Stimulated activated CD4-positive, alpha-beta T cell treated with anti-CD3 and anti-CD28 coated beads, Interleukin-1b, Interleukin-23, amount 100 ng/mL, for 4 hours (primary cell): ENCODE data around the gene PET100.

ENCODE experiments used
- DNase-seq, 2 donors: peaks; one replicate each; pipeline ENCODE4 v3.0.0-alpha.2; 2020; ENCODE audit warnings: low read depth in 2 of 2

Gene PET100, protein sequence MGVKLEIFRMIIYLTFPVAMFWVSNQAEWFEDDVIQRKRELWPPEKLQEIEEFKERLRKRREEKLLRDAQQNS

DNA sequence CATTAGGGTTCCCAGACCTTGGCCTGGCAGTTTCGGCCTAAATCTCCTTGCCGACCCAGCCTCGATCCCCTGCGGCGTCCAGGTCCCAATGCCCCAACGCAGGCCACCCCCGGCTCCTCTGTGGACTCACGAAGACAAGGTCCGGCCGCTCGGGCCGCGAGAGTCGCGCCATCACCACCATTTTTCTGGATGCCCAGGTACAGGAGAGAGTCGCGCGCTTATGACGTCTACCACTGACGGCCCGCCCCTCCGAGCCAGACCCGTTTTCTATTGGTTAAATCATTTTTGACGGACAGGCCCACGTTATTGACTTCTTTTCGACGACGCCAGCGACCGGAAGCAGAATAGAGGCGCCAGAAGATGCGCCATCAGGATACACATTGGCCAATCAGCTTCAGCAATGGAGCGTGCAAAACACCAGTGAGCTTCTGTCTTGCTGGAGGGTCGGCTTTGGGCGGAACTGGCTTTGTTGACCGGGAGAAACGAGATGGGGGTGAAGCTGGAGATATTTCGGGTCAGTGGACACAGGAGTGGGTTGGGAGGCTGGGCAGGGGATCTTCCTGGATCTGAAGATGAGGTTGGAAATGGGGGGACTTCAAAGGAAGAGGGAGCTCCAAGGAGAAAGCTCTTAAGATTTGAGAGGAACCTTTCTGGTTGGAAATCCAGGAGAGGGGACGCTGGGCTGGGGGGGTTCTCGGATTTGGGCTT lies at the start of gene PET100, which contains the start of gene XAB2:
Gene PET100, plus strand, starts transcription at position 447 of the 708 bp plus-strand sequence. Its CDS starts 41 bp downstream, at position 488.
Gene XAB2, minus strand, starts transcription at position 199 of the 708 bp plus-strand sequence. Its CDS starts 18 bp downstream, at position 181.
- peak; percentile 82 to 92 for DNase-seq

DNA sequence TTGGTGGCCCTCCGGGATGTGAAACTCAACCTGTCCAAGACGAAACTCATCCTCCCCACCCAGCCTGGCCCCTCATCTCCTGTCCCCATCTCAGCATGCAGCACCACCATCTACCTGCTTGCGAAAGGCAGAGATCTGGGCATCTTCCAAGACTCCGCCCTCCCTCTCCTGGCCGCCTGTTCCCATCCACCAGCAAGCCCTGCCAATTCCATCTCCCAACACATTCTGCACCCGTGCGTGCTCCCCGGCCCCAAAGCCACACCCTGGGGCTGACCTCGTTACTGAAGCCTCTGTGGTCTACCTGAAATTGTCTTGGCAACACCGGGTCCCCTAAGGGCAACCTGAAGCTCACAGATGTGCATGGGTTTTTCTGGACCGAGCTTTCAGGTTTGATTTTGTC lies 47.1 kb upstream of the PET100 start:
- no peak for DNase-seq

DNA sequence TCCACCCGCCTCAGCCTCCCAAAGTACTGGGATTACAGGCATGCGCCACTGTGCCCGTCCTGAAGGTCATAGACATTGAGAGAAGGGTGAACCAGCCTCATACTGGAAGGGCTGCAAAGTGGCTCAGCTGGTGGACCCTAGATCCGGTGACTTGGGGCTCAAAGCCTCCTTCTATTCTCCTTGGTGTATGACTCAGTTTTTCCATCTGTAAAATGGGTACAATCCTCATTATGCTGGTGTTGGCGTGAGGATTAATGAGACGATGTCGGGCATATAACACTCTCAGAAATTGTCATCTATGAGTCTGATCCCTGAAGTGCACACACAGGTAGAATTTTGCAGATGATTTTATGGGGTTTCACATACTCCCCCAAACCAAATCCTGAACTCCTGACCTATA lies 39.8 kb upstream of the PET100 start:
- DNase-seq = no peak

DNA sequence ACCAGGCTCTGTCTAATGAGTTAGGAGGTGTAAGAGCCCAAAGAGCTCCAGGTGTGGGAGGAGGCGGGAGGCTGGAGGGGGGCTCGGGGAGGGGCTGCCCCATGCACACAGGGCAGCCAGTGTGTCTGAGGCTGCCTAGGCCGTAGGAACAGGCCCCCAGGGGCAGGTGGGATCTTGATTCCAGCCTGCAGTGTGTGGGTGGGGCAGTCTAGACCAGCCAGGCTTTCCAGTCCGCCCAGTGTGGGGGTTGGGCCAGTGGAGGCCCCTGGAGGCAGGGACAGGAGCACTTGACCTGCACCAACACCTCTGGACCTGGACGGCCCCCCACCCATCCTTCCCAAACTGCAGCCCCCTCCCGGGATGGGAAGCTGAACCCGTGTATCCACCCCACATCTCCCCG lies 39.3 kb upstream of the PET100 start:
- DNase-seq = no peak

GRCh38 chr19:7595466-7596133 lies 34.0 kb upstream of the PET100 start, which contains the start of gene CAMSAP3:
TSS of gene CAMSAP3 (plus strand) at chr19:7595863. CDS start at chr19:7596003, 140 bp downstream.
- DNase-seq = peak; percentile 21 to 51

DNA sequence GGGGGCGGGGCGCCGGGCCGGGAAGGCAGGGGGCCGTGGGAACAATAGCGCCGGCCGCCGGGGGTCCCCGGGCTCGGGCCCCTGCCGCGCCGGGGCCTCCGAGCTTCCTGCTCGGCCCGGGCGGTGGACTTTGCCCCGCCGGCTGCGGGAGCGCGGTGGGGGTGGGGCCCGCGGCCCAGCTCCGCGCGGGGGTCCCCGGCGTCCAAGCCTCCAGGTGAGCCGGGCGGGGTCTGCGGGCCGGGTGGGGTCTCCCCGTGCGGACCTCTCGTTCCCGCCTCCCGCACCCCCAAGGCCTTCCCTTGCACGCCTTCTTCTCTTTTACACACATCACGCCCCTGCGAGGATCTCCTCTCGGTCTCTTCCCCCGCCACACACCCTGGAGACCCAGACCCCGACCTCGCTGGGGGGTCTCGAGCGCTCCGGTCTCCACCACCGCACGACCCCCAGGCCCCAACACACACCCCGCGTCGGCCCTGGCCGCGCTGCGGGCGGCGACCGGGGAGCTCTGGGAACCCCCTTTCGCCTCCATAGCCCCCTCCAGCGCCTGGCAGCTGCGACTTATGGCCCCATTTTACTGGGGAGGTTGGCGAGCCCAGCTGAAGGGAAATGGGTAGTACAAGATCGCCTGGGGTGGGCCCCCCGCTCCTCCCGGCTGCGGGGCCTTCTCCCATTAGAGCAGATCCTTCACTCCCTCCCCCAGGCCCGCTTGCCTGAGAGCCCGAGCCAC lies 33.2 kb upstream of the PET100 start:
- DNase-seq = no peak

- DNase-seq = no peak
Measured at GRCh38 chr19:7597689-7598088, 31.9 kb upstream of the PET100 start.

DNA sequence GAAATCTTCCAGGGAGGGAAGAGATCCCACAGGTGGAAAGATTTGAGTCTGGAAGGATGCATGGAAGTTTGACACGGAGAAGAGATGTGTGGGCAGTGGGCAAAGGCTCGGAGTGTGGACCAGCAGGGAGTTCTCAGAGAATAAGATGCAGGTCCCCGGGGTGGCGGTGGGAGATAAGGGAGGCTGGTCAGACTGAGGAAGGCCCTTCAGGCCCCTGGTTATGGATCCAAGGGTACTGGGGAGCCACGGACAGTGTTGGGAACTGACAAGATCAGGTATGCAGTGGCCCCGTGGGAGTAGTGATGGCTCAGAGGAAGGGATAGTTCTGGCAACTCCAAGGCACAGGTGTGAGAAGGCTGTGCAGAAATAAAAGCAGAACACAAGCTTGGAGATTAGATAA lies 31.4 kb upstream of the PET100 start:
- DNase-seq = no peak

GRCh38 chr19:7600721-7601120 lies 28.9 kb upstream of the PET100 start:
- no peak for DNase-seq

- no peak for DNase-seq
Measured at GRCh38 chr19:7602240-7602934, 27.2 kb upstream of the PET100 start.

- DNase-seq = no peak
Measured at GRCh38 chr19:7602935-7603497, 26.6 kb upstream of the PET100 start.

DNA sequence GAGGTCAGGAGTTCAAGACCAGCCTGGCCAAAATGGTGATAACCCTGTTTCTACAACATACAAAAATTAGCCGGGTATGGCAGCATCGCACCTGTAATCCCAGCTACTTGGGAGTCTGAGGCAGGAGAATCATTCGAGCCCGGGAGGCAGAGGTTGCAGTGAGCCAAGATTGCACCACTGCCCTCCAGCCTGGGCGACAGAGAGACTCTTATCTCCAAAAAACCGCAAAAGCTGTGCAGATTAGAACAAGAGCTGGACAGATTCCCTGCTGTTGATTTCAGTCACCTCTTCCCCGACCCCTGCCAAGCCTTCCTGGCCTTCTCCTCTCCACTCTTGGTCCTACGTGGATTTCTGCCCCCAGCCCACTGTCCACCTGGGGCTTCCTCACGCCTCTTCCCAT lies 25.7 kb upstream of the PET100 start:
- no peak for DNase-seq

GRCh38 chr19:7605490-7606222 lies 23.9 kb upstream of the PET100 start:
- DNase-seq = no peak

DNA sequence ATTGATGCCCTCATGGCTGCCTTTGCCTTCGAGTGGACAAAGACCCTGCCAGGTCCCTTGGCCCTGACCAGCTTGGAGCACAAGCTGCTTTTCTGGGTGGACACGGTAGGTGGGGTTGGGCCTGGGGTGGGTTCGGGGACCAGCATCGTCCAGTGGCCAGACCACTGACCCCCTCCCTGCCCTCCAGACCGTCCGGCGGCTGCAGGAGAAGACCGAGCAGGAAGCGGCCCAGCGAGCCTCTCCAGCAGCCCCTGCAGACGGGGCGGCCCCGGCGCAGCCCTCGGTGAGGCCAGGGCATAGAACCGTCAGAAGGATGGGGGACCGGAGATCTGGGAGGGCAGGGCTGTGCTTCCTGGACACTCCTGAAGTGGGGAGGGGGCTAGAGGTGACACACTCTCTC lies 23.3 kb upstream of the PET100 start:
- DNase-seq = no peak

DNA sequence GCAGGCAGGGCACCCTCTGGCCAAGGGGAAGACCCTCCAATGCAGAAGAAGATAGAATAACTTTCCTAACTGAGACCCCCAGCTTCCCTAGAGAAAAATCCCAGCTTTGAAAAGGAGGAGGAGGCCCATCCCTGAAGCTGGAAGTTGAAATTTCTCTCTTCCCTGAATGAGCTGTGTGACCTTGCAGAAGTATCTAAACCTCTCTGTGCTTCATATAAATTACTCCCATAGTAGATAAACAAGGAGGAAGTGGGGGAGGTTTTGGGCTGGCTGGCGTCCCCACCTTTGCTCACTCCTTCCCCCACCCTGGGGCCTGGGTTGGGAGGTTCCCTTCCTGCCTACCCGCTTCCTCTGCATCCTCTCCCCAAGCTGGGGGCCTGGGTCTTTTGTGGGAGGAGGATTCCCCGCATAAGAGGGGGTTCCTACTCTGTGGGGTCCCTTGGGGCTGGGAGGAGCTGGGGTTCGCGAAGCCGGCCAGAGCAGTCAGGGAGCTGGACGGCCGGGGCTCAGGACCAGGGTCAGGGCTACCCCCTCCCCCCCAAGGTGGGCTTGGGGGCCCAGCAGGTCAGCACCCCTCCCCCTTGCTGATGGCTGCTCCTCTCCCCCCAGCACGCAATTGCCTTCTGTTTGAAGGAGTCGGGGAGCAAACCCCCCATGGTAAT lies 22.2 kb upstream of the PET100 start:
- DNase-seq = no peak

DNA sequence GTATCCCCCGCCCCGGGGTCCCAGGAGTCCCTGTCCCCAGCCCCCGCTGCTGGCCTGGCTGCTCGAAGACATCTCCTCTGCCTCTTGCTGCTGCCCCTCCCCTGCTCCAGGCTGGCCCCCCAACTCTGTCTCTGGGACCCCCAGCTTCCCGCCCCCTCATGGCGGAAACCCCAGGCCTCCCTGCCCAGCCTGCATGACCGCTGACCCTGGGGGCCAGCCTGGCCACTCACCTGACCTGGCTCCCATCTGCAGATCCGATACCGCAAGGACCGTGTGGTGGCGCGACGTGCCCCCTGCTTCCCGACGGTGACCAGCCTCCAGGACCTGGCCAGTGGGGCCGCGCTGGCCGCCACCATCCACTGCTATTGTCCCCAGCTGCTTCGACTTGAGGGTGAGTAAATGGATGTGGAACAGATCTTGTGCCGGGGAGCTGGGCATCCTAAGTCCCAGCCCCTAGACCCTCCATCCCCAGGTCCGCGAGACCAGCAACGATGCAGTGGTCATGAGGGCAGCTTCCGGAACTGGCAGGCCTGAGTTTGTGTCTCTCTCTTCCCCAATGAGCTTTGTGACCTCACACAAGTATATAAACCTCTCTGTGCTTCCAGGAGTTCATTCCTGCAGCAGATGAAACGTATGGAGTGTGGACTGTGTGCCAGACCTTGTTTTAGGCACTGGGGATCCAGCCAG lies 21.6 kb upstream of the PET100 start:
- DNase-seq = no peak

DNA sequence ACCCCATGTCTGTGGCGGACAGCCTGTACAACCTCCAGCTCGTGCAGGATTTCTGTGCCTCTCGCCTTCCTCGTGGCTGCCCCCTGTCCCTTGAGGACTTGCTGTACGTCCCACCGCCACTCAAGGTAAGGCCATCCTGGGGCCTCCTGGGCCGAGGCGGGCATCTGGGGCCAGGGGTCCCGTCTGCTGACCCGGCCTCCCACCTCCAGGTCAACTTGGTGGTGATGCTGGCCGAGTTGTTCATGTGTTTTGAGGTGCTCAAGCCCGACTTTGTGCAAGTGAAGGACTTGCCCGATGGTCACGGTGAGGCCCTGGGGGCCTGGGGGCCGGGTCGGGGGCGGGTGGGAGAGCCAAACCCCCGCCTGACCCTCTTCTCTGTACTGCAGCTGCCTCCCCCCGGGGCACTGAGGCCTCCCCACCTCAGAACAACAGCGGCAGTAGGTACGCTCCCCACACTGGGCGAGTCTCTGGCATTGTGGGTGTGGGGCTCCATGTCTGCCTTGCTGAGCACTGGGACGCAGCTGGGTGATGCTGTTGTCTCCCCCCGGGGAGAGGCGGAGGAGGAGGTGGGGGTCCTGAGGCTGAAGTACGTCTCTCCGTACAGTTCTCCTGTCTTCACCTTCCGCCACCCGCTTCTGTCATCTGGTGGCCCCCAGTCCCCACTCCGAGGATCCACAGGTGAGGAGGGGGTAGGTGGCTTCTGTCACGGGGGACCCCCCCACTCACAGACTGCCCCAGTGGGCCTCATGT lies 18.9 kb upstream of the PET100 start:
- DNase-seq = no peak

DNA sequence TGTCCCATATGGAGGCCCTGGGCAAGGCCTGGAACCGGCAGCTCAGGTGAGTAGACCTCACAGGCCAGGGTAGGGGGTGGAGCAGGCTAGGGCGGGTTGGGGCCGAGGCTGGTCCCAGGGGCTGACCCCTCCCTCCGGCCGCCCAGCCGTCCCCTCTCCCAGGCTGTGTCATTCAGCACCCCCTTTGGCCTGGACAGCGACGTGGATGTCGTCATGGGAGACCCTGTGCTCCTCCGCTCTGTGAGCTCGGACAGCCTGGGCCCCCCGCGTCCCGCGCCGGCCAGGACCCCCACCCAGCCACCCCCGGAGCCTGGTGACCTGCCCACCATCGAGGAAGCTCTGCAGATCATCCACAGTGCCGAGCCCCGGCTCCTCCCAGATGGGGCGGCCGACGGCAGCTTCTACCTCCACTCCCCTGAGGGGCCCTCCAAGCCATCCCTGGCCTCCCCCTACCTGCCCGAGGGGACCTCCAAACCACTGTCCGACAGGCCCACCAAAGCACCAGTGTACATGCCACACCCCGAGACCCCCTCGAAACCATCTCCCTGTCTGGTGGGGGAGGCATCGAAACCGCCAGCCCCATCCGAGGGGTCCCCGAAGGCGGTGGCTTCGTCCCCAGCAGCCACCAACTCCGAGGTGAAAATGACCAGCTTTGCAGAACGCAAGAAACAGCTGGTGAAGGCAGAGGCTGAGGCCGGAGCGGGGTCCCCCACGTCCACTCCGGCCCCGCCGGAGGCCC lies 17.9 kb upstream of the PET100 start:
- DNase-seq = no peak
